Adipocyte (in vitro differentiated cells): ENCODE measurements around the gene AGO3.
A peak's percentile ranks its signal among the peaks of the same experiment; 100 is the strongest.
"Not testable (repeated sequence)": the region's sequence is repeated elsewhere in the genome, so short reads cannot be mapped to it uniquely, and the experiment has no call there.

Experiments
- DNase-seq: peaks from one replicate; pipeline ENCODE4 v3.0.0-alpha.2; 2015; ENCODE audit warnings: low read depth
- H3K27me3 ChIP-seq: replicated peaks from 2 replicates; pipeline ENCODE4 v1.7.0; 2013; ENCODE audit warnings: mild to moderate bottlenecking, low read length, moderate library complexity; ENCODE audit not compliant: control insufficient read depth, insufficient read depth
- H3K36me3 ChIP-seq: 2 replicates; pipeline ENCODE4 v1.7.0; 2013; ENCODE audit warnings: low read length, mild to moderate bottlenecking, moderate library complexity; ENCODE audit not compliant: control insufficient read depth, insufficient read depth, severe bottlenecking
- H3K4me1 ChIP-seq: 2 replicates; pipeline ENCODE4 v1.7.0; 2013; ENCODE audit warnings: mild to moderate bottlenecking, low read length, moderate library complexity; ENCODE audit not compliant: control insufficient read depth, insufficient read depth
- H3K4me3 ChIP-seq: 2 replicates; pipeline ENCODE4 v1.7.0; 2013; ENCODE audit warnings: mild to moderate bottlenecking, low read length, moderate library complexity
- H3K9ac ChIP-seq: 2 replicates; pipeline ENCODE4 v1.7.0; 2013; ENCODE audit warnings: mild to moderate bottlenecking, low read length, moderate library complexity
- H3K9me3 ChIP-seq: 2 replicates; pipeline ENCODE4 v1.7.0; 2013; ENCODE audit warnings: mild to moderate bottlenecking, low read length, moderate library complexity; ENCODE audit not compliant: control insufficient read depth

The AGO3 gene

DNA sequence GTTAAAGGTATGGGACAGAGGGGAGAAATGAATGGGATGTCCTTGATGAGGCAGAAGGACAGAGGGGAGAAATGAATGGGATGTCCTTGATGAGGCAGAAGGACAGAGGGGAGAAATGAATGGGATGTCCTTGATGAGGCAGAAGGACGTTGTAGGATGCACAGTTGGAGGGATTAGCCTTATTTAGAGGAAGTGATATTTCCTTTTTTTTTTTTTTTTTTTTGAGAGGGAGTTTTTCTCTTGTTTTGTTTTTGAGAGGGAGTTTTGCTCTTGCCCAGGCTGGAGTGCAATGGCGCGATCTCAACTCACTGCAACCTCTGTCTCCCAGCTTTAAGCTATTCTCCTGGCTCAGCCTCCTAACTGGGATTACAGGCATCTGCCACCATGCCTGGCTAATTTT is 41.9 kb upstream of the AGO3 start:
- DNase-seq, H3K4me3 ChIP-seq, H3K9me3 ChIP-seq, H3K9ac ChIP-seq, H3K4me1 ChIP-seq, H3K27me3 ChIP-seq: not testable (repeated sequence)
- peaks cover 43% of the 10 kb centered on the region for H3K36me3 ChIP-seq

- Histone ChIP-seq H3K36me3 (peaks cover 70% of the 10 kb centered on the region), H3K27me3 (no peaks in the 10 kb centered on the region), H3K9ac (no peak overlapping the region), H3K4me3 (no peak overlapping the region), H3K9me3 (no peaks in the 10 kb centered on the region), H3K4me1 (no peaks in the 10 kb centered on the region)
- no peak for DNase-seq
Measured at GRCh38 chr1:35893051-35893879, 37.6 kb upstream of the AGO3 start.

DNA sequence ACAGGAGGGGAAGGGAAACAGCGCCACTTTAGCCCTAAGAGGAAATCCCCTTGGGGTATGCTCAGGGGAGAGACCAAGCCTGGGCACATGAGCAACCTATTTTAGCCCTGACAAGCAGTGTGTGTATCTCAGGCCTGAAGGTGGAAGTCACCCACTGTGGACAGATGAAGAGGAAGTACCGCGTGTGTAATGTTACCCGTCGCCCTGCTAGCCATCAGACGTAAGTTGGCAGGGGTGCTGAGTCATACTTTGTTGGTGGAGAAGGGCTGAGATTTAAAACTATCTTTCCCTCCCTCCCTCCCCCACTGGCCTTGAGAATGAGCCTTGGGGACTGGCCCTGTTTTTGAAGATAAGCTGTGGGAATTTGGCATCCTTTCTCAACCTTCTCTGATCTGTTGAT is 36.7 kb upstream of the AGO3 start:
- H3K9me3 ChIP-seq, result no peaks in the 10 kb centered on the region
- H3K9ac ChIP-seq, result no peak overlapping the region
- no peak overlapping the region for H3K4me3 ChIP-seq
- no peaks in the 10 kb centered on the region for H3K27me3 ChIP-seq
- H3K36me3 ChIP-seq, result peaks cover 71% of the 10 kb centered on the region
- H3K4me1 ChIP-seq, result no peaks in the 10 kb centered on the region
- DNase-seq, result no peak

DNA sequence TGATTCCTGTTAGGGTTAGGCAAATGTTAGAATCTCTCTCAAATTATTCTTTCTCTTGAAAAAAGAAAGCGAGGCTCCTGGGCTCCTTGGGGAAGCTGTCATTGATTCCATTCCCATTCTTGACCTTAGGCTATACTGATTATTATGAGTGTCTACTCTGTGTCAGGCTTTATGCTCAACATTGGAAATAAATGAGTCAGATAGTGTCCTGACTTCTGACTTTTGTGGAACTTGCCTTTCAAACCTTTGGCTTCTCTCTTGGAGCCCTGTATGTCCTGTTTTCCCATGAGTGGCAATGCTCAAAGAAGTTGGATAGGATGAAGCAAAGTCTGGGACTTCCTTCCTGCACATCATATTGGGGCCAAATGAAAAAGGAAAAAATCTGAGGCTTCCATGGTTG is 36.2 kb upstream of the AGO3 start:
- Histone ChIP-seq H3K27me3 (no peaks in the 10 kb centered on the region), H3K36me3 (peaks cover 71% of the 10 kb centered on the region), H3K4me1 (no peaks in the 10 kb centered on the region), H3K4me3 (no peak overlapping the region), H3K9me3 (no peaks in the 10 kb centered on the region), H3K9ac (no peak overlapping the region)
- DNase-seq, result no peak

- Histone ChIP-seq H3K4me3 (no peak overlapping the region), H3K4me1 (no peaks in the 10 kb centered on the region), H3K9me3 (no peaks in the 10 kb centered on the region), H3K36me3 (peaks cover 45% of the 10 kb centered on the region), H3K9ac (no peak overlapping the region), H3K27me3 (no peaks in the 10 kb centered on the region)
- DNase-seq, result no peak
Measured at GRCh38 chr1:35899941-35900340, 31.0 kb upstream of the AGO3 start.

DNA sequence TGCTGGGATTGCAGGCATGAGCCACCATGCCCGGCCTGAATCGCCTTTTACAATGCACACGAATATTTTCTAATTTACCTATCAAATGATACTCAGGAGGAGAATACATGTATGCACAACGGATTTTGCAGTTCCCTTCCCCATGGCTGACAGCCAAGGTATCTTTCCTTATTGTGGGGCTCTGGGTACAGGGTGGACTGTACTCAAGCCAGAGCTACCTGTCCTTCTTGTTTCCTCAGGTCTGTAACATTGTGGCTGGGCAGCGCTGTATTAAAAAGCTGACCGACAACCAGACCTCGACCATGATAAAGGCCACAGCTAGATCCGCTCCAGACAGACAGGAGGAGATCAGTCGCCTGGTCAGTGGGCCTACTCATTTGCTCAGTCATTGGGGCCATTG is 29.7 kb upstream of the AGO3 start:
- no peaks in the 10 kb centered on the region for H3K27me3 ChIP-seq
- H3K4me3 ChIP-seq, result no peak overlapping the region
- no peaks in the 10 kb centered on the region for H3K9me3 ChIP-seq
- DNase-seq, result no peak
- no peaks in the 10 kb centered on the region for H3K4me1 ChIP-seq
- no peak overlapping the region for H3K9ac ChIP-seq
- H3K36me3 ChIP-seq, result peaks cover 45% of the 10 kb centered on the region

- no peaks in the 10 kb centered on the region for H3K4me1 ChIP-seq
- H3K4me3 ChIP-seq, result no peak overlapping the region
- H3K27me3 ChIP-seq, result no peaks in the 10 kb centered on the region
- no peaks in the 10 kb centered on the region for H3K9me3 ChIP-seq
- H3K9ac ChIP-seq, result no peak overlapping the region
- DNase-seq, result no peak
- H3K36me3 ChIP-seq, result peaks cover 51% of the 10 kb centered on the region
Measured at GRCh38 chr1:35902671-35903070, 28.2 kb upstream of the AGO3 start.

DNA sequence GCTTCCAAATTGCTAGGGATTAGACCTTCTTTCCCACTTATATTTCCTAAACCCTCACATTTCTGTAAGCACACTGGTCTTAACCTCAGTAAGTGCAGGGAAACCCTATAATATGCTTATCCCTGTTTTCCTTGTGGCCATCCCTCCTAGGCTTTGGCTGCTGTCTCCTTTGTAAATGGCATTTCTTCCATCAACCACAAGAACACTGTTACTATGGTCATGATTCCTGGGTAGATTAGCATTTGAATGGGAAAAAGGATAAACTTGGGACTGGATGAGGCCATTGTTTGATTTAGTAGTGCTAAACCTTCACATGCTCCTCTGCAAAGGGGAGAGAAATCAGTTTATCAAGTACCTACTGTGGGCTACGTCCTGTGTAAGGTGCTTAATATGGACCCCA is 16.2 kb upstream of the AGO3 start:
- peaks cover 75% of the 10 kb centered on the region for H3K36me3 ChIP-seq
- no peaks in the 10 kb centered on the region for H3K4me1 ChIP-seq
- no peak overlapping the region for H3K9ac ChIP-seq
- no peaks in the 10 kb centered on the region for H3K27me3 ChIP-seq
- no peak overlapping the region for H3K4me3 ChIP-seq
- H3K9me3 ChIP-seq, result no peaks in the 10 kb centered on the region
- DNase-seq, result no peak

GRCh38 chr1:35915693-35916092 is 15.2 kb upstream of the AGO3 start:
- H3K36me3 ChIP-seq, result peaks cover 73% of the 10 kb centered on the region
- H3K4me1 ChIP-seq, result no peaks in the 10 kb centered on the region
- no peaks in the 10 kb centered on the region for H3K27me3 ChIP-seq
- no peak for DNase-seq
- no peak overlapping the region for H3K4me3 ChIP-seq
- no peaks in the 10 kb centered on the region for H3K9me3 ChIP-seq
- no peak overlapping the region for H3K9ac ChIP-seq

- H3K36me3 ChIP-seq, result peaks cover 21% of the 10 kb centered on the region
Measured at GRCh38 chr1:35923791-35924221, 7.1 kb upstream of the AGO3 start.

DNA sequence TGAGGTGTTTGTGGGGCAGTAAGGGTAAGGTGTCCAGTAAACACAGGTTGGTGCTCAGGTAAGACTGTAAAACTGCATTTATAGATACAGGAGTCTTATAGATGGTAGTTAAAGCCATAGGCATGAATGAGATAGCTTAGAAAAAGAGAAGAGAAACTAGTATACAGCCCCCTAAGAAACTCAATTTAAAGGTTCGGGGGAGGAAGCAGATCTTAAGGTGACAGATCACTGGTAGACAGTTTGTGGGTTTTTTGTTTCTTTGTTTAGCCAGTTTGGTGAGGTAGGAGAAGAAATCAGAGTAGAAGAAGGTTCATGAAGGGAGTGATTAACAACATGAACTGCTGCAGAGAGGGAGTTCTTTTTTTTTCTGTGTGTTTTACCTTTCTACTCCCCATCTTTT is 6.1 kb upstream of the AGO3 start:
- H3K4me3 ChIP-seq, result no peak overlapping the region
- peaks cover 11% of the 10 kb centered on the region for H3K36me3 ChIP-seq
- no peaks in the 10 kb centered on the region for H3K9me3 ChIP-seq
- no peak for DNase-seq
- H3K4me1 ChIP-seq, result peaks cover 13% of the 10 kb centered on the region
- H3K27me3 ChIP-seq, result no peaks in the 10 kb centered on the region
- H3K9ac ChIP-seq, result no peak overlapping the region

More at GRCh38 chr1:35923791-35924221, 7.1 kb upstream of the AGO3 start:
- Histone ChIP-seq H3K27me3 (no peaks in the 10 kb centered on the region), H3K9ac (no peak overlapping the region), H3K9me3 (no peaks in the 10 kb centered on the region), H3K4me3 (no peak overlapping the region), H3K4me1 (peaks cover 10% of the 10 kb centered on the region)
- DNase-seq, result peak; percentile 29

DNA sequence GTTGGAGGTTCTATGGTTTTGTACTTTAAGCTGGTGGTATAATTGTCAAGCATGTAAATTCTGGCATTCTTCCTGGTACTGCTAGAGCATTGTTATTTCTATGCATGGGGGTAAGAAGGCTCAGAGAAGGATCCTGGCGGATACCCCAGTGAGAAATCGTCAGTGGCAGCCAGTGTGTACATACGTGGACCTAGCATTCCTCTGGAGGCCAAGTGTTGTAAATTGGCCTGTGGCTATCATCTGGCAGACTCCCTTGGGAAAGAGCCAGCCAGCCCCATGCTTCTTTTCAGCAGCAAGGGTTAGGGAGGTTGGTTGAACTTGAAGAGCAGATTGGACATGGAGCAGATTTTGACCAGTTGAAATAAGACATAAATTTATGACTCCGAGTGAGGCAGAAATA is 5.2 kb upstream of the AGO3 start:
- Histone ChIP-seq H3K9me3 (no peaks in the 10 kb centered on the region), H3K27me3 (no peaks in the 10 kb centered on the region), H3K4me1 (peaks cover 17% of the 10 kb centered on the region), H3K4me3 (no peak overlapping the region), H3K36me3 (peaks cover 4% of the 10 kb centered on the region), H3K9ac (no peak overlapping the region)
- peak; percentile 64 for DNase-seq
